Measurements from ENCODE around the gene TECR.
"Not testable (repeated sequence)": the region's sequence is repeated elsewhere in the genome, so short reads cannot be mapped to it uniquely, and the experiment has no call there.

TECR gene

DNA sequence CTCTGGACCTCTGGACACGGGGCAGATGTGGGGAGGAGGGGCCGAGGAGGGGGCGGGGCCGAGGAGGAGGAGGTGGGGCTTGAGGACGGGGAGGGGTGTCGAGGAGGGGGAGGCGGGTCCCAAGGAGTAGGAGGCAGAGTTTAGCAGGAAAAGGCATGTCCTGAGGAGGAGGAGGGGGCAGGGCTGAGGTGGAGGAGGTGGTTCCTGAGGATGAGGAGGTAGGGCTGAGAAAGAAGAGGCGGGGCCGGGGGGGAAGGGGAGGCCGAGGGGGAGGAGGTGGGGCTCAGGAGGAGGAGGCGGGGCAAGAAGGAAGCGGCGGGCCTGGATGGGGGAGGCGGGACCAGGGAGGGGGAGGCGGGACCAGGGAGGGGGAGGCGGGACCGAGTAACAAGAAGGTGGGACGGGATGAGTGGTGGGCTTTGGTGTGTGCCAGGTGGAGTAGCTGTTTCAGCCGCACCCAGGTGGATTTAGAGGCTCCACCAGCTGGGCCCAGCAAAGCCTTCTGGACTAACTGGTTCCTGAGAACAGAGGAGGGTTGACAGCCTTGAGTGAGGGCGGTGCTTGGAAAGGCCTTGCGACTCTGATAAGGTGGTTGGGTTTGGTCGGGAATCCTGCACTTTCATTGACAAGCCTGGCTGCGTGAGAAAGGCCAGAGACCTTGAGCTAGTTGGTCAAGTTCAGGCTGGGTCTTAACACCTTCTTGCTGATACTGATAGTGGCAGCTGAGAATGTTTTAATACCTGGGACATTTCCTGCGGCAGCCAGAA, 7.7 kb downstream of the TECR start:
- no peak for DNase-seq (ENCODE audit: low read depth)

DNA sequence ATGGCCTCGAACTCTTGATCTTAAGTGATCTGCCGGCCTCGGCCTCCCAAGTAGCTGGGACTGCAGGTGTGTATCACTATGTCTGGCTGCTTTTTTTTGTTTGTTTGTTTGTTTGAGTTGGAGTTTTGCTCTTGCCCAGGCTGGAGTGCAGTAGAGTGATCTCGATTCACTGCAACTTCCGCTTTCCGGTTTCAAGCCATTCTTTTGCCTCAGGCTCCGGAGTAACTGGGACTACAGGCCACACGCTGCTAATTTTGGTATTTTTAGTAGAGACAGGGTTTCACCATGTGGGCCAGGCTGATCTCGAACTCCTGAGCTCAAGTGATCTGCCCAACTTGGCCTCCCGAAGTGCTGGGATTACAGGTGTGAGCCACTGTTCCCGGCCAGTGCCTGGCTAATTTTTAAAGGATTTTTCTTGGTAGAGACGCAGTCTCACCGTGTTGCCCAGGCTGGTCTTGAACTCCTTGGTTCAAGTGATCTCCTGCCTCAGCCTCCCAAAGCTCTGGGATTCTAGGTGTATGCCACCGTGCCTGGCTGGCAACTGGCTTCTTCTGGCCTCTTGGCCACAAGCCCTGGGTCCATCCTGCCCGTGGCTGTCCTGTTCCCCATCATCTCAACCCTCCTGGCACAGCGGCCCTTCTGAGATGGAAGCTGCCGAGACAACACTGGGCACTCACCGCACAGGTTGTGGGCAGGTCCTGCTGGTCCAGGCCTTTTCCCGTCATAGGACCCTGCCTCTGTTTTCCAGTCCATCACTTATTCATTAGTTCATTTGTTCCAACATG, 11.5 kb downstream of the TECR start:
- no peak for DNase-seq (ENCODE audit: low read depth)

DNA sequence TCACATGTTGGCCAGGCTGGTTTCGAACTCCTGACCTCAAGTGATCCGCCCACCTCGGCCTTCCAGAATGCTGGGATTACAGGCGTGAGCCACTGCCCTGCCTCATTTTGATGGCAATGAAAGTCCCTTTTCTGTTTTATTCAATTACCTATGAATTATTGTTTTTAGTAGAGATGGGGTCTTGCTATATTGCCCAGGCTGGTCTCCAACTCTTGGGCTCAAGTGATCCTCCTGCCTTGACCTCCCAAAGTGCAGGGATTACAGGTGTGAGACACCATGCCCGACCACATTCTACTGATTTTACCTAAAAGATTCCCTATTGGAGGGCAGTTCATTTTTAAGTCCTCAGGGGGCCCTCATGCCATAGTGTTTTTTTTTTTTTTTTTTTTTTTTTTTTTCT, 12.6 kb downstream of the TECR start:
- not testable (repeated sequence) for DNase-seq (ENCODE audit: low read depth)

DNA sequence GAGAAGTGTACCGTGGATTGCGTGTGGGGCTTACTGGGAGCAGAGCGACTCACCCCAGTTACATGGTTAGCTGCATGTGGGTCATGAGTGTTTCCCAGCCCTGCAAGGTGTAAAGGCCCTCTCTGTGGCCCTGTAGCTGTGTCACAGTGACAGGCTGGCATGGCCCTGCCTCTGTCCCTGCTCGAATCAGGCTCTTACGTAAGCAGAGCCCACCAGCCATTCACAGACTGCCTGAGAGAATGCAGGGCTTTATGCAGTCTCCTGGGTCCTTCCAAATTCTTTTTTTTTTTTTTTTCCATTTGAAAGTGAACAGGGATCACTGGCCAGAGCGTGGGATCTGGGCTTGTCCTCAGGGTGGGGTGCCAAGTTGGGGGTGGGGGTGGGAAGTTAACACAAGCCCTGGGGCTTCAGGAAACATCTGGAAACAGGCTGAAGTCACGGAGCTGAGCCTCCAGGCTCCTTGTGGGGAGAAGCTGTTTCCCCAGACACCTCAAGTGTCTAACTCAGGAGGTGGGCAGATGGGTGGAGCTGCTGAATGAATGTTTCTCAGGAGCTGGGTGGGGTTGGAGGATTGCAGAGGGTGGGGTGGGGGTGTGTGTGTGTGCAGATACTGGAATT, 13.4 kb downstream of the TECR start:
- DNase-seq (ENCODE audit: low read depth): no peak

DNA sequence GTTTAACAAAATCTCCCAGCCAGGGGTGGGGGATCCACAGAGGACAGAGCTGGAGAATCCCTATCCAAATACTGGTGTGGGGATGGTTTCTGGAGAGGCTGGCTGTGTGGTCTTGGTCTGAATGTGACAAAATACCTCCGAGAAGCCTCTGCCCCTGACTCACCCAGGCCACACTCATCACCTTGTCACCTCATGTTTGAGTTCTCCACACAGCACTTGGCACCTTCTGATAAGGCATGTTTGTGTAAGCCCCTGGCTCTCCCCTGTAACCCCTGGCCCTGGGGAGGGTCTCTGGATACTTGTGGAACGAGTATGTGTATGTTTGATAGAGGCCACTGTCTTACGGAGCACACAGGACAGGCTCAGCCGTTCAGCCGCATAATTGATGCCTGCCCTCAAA, 14.7 kb downstream of the TECR start:
- no peak for DNase-seq (ENCODE audit: low read depth)

DNA sequence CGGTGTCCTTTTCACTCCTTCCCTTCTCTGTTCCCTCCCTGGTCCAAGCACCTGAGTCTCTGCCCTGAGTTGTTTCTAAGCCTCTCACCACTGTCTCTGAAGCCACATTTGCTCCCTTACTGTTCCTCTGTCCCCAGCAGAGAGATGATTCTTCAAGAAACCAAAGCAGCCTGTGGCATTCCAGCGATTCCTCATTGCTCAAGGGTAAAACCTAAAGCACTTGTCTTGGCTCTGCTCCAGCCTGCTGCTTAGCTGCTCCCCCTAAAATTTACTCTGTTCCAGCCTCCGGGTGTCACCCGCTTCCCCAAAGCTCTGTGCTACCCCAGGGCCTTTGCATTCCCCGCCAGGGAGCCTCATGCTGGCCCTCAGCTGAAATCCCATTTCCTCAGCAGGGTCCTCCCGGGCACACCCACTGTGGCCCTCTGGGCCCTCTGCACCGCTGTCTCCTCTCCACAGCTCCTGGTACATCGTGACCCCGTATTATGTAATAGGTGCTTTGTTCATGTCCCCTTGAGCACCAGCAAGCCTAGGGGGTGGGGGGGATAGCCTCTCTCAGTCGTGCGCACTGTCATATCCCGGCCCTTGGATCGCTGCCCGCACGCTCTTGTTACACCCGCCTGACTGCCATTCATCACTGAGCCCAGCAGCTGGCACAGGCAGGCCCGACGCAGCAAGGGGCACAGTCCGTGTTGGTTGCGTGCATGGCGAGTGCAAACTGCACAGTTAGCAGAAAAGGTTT, 15.8 kb downstream of the TECR start:
- DNase-seq (ENCODE audit: low read depth): no peak

DNA sequence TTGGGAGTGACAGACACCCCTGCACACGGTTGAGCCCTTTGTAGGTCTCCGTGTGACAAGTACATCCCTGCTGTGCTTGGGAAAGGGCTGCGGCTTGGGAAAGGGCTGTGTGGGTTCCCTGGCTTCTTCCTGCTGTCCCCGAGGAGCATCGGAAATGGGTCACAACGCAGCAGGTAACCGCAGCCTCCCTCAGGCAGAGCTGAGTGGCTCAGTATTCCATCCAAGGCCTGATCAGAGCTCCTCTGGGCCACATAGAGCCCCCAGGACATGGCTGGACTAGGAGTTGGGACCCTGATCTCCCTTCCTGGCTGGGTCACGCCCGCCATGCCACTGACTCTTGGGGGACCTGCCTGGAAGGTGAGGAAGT, 16.3 kb downstream of the TECR start:
- DNase-seq (ENCODE audit: low read depth): no peak

DNA sequence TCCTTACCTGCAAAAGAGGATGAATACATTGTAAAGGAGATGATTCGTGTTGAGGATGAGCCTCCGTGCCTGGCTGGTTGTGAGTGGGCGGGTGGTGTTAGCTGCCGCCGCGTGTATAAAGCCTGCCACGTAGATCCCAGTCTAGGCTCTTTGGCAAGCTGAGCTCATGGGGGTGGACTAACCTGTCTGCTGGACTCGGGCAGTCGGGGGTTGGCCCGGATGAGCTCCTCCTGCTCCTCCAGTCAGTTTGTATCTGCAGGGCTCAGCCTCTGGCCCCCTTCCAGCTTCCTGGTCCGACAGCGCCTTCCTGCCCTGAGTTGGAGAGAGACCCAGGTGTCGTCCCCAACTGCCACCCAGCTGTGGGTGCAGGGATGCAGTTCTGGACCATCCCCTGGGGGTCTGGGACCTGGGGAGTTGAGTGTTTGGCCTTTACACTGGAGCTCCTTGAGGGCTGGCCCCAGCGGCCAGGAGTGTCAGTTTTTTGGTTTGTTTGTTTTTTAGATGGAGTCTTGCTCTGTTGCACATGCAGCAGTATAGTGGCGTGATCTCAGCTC, 20.9 kb downstream of the TECR start:
- no peak for DNase-seq (ENCODE audit: low read depth)

DNA sequence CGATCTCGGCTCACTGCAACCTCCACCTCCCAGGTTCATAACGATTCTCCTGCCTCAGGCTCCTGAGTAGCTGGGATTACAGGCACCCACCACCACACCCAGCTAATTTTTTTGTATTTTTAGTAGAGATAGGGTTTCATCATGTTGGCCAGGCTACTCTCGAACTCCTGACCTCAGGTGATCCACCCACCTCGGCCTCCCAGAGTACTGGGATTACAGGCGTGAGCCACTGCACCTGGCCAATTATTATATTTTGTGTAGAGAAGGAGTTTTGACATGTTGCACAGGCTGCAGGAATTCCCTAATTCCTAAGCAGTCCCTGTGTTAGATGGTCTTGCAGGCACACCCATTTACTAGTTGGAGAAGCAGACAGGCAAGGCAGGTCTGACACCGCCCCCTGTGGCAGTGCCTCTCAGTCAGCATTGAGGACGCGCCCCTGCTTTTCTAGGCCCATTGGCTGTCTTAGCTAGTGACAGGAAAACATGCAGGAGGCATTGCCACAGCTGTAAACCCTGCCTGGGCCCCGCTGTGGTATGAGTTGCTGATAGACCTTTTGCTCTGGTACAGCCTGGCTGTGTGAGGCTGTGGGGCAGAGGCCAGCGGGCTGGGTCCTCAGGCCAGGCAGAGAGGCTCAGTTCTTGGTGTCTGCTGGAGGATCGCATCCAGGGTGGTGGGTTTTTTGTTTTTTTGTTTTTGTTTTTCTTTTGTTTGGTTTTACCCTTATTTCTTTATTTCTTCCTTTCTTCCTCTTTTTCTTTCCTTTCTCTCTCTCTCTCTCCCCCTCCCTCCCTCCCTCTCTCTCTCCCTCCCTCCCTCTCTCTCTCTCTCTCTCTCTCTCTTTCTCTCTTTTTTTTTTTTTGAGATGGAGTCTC, 22.0 kb downstream of the TECR start:
- DNase-seq (ENCODE audit: low read depth): peak; percentile 65

DNA sequence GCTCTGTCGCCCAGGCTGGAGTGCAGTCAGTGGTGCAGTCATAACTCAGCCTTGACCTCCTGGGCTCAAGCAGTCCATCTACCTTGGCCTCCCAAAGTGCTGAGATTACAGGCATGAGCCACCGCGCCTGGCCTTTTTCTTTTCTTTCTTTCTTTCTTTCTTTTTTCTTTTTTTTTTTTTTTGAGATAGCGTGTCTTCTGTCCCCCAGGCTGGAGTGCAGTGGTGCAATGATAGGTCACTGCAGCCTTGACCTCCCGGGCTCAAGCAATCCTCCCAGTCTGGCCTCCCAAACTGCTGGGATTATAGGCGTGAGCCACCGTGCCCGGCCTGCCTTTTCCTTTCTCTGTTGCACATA, 22.6 kb downstream of the TECR start:
- not testable (repeated sequence) for DNase-seq (ENCODE audit: low read depth)

DNA sequence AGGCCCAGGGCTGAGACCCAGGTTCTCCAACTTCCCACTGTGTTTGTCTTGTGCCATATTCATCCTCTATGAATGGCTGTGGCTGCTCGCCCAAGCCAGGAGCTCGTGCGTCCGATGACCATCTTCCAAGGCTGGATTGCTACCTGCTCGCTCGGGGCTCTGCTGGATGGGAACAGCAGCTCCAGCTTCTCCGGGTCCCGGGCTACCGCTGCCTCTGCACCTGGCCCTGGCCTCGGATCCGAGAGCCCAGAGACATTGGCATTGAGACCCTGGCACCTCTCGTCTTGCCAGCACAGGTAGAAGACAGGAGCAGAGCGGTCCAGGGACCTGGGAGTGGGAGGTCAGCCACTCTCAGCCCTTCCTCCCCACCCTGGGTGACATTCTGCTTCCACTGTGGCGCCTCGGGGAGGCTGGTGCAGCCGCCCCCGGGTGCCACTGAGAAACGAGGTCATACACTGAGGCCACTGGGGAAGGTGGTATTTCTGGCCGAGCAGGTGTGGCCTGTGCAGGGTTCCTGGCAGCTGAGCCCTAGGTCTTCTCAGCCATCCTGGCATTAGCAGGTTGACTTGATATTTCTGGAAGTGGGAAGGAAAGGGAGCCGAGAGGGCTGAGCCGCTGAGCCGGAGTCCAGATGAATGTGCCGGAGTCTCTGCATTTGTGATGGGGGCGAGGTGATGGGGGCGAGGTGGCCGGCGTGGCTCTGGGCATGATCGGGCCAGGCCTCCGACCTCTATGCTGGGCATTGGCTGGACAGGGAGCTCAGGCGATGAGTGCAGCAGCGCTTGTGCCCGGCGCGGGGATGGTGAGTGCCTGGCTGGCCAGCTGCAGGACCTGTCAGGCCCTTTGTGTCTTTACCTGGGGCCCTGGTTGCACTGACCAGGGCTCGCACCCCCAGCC, 23.9 kb downstream of the TECR start:
- no peak for DNase-seq (ENCODE audit: low read depth)

DNA sequence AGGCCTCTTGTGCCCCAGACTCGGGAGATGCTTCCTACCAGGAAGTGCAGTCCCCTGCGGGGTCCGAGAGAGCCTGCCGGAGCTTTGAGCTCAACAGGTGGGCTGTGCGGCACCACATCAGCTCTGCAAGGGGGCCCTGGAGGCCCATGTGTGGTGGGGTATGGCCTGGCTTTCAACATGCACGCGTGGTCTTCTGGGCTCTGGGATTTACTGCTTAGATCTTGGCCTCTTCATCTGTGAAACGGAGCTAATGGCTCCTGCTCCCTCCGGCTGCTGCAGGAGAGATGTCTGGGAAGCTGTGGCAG, 24.5 kb downstream of the TECR start:
- DNase-seq (ENCODE audit: low read depth): no peak

DNA sequence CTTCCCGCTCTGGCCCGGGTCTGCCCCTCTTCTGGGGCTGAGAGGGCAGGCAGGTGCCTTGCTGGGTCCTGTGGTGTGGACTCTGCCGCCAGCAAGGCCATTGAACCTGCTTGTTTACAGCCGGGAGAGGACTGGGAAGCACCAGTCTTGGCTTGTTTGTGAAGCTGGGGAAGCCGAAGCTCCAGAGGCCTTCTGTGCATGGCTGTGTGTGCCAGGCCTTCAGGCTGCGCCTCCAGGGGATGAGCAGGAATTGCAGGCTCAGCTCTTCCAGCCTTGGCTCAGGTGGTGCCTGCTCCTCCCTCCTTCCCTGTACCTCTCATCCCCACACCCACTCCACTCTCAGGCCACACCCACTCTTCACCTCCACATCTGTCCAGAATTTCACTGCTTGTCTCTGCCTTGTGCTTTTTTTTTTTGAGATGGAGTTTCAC, 25.0 kb downstream of the TECR start:
- no peak for DNase-seq (ENCODE audit: low read depth)

DNA sequence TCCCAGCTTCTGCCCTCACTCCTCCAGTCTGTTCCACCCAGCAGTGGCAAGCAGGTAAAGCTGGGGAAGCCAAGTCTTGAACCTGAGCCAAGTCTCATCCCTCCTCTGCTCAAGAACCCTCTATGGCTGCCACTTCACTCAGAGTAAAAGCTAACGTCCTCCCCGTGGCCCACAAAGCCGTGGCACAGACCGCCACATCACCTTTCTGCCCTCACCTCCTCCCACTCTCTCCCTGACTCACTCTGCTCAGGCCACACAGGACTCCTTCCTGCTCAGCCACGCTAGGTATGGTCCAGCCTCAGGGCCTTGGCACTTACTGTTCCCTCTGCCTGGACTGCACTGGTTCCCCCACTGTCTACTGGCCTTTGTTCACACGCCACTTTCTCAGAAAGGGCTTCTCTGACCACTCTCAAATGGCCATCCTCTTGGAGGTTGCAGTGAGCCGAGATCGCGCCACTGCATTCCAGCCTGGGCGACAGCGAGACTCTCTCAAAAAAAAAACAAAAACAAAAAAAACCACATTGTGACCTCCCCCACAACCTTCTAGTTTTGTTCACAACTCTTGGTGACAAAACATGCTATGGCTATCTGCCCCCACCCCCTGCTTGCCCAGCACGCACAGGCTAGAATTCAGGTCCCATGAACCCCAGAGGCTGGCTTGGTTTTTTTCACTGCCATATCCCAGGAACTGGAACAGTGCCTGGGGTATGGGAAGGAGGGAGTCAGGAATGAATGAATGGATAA, 26.7 kb downstream of the TECR start:
- DNase-seq (ENCODE audit: low read depth): no peak

DNA sequence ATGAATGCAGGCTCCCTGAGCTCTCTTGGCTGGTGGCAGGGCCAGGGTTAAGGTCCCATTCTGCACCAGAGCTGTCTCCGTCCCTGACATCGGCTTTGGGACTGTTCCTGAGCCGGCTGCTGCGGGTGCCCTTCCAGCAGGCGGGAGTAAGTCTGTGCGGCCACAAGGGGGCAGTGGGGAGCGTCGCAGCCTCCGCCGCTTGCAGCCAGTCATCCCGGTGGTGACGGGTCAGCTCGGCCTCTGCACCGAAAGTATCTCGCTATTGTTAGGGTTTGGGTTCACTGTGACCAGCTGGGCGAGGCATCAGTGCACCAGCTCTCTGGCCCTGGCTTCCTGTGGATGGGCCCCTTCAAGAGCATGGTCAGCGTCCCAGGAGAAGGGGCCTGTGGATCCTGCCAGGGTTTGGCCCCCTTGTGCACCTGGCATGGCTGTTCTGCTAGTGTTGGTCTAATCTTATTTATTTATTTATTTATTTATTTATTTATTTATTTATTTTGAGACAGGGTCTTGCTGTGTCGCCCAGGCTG, 27.3 kb downstream of the TECR start:
- peak; percentile 34 for DNase-seq (ENCODE audit: low read depth)

DNA sequence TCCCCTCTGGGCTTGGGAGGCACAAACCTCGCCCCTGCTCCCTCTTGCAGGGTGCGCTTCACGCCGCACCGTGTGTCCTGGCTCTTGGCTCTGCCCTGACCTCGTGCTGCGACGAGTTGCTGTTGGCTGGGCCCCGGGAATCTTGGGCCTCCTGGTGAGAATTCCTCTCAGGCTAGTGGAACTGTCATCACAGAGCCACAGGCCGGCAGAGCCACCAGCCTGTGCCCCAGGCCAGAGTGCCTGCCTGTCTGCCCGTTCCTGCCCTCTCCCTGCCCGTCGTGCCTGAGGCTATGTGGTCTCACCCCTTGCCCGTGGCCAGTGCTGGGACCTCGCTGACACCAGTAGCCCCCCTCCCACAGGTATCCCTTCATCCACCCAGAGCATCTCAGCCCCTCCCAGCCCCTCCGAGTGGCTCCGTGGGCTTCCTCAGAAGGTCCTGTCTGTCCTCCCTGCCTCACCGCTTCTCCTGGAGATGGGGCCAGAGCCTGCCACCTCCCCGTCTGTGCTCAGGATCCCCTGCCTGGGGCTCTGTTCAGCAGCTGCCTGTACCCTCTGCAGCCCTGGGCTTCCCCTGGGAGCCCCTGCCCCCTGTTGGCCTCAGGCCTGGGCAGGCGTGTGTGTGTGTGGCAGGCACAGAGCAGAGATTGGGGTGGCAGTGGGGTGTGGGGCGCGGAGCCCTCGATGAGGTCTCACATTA, 29.1 kb downstream of the TECR start:
- no peak for DNase-seq (ENCODE audit: low read depth)

DNA sequence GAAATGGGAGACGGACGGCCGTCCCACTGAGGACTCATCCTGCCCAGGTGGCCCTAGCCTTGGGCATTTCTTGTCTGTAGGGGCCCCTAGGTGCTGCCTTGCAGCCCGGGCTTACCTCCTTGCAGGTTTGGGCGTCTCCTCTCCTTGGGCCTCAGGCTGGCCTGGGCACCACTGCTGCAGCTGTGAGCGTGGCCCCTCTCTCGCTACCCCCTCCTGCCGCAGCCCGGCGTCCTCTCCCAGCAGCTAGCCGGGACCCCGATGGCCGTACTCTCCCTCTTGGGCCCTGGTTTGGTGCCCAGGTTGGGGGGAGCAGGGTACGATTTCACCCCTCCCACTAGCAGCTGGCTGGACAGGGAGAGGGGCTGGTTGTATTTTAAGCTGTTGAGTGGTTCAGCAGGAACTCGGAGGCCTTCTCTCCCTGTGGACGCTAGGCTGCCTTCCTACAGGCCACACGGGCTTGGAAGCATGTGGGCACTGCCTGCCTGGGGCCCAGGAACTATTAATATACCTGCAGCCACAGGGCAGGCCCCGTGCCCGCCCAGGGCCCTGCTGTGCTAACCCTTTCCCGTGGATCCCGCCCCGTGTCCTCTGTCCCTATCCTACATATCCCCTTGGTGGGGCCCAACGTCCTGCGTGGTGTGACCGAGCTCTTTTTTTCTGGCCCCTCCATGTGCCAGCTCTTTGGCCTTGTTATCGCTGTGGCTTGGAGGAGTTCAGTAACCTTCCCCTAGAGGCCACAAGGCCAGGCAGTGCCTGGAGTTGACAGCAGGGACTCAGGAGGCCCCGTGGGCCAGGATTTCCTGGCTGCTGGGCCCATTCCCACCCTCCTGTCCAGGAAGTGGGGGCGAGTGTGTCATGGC, 30.8 kb downstream of the TECR start:
- no peak for DNase-seq (ENCODE audit: low read depth)

DNA sequence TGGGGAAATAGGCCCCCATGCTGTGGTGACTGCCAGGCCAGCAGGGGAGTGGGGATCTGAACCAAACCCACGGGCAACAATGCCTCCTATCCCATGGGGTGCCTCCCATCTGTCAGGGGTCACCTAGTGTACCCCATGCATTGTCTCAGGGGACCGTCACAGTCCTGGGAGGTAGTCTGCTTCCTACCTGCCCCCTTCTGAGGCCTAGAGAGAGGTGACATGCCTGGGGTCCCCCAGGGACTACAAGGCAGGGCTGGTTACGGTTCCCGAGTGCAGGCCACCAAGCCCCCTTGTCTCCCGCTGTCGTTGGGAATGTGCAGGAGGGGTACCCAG, 31.3 kb downstream of the TECR start:
- DNase-seq (ENCODE audit: low read depth): no peak

Data from T-helper 22 cell (primary cell).